ENCODE results near the gene SLC1A2.

DNA sequence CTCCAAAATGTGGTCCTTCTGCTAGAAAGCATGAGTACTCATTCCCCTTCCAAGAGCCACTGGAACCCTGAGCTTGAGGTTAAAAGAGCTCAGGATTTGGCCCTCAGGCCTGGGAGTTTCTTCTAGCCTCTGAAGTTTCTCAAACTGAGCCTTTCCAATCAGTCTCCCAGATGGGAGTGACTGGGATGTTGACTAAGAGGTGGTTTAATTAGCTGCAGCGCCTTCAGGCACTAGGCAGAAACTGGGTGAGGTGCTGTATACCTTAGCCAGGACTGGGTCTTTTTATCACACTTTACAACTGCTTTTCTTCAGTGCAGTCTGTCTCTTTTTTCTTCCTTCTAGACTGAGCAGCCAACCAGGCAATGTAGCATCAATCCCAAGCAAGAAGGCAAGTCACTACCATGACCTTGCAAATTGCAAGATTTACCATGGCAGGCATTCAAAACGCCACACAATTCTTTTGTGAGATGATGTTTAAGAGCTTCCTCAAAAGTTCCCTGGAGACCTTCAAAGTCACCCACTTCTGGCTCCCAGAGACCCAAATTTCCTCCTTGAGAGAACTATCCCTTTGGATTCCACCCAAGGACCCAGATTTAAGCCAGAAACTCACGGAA is 93.0 kb downstream of the SLC1A2 start:
- TF ChIP-seq, protein P1, sequence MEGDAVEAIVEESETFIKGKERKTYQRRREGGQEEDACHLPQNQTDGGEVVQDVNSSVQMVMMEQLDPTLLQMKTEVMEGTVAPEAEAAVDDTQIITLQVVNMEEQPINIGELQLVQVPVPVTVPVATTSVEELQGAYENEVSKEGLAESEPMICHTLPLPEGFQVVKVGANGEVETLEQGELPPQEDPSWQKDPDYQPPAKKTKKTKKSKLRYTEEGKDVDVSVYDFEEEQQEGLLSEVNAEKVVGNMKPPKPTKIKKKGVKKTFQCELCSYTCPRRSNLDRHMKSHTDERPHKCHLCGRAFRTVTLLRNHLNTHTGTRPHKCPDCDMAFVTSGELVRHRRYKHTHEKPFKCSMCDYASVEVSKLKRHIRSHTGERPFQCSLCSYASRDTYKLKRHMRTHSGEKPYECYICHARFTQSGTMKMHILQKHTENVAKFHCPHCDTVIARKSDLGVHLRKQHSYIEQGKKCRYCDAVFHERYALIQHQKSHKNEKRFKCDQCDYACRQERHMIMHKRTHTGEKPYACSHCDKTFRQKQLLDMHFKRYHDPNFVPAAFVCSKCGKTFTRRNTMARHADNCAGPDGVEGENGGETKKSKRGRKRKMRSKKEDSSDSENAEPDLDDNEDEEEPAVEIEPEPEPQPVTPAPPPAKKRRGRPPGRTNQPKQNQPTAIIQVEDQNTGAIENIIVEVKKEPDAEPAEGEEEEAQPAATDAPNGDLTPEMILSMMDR (IDR thresholded peaks at IDR 0.05): no peak
- TF ChIP-seq EZH2phosphoT487 (IDR thresholded peaks at IDR 0.05): no peak

Measured in neural progenitor cell (in vitro differentiated cells).